CD4-positive, alpha-beta T cell treated with Interleukin-1 beta for 1 hour (primary cell): ENCODE measurements around the gene RAB31.
"Not testable (repeated sequence)": the region's sequence is repeated elsewhere in the genome, so short reads cannot be mapped to it uniquely, and the experiment has no call there.

ENCODE experiments used
- DNase-seq, 2 donors: peaks; one replicate each; pipeline ENCODE4 v3.0.0-alpha.2; 2020 to 2022

RAB31 gene

GRCh38 chr18:9898792-9899549 is 190.9 kb downstream of the RAB31 start:
- no peak for DNase-seq

- not testable (repeated sequence) for DNase-seq
Measured at GRCh38 chr18:9899550-9899930, 191.4 kb downstream of the RAB31 start.

GRCh38 chr18:9900699-9901098 is 192.6 kb downstream of the RAB31 start:
- no peak for DNase-seq

- no peak for DNase-seq
Measured at GRCh38 chr18:9901377-9901776, 193.3 kb downstream of the RAB31 start.

GRCh38 chr18:9902264-9902663 is 194.2 kb downstream of the RAB31 start:
- DNase-seq, result not testable (repeated sequence)

GRCh38 chr18:9902832-9903231 is 194.7 kb downstream of the RAB31 start:
- DNase-seq, result no peak

GRCh38 chr18:9905401-9905922 is 197.4 kb downstream of the RAB31 start:
- no peak for DNase-seq

- DNase-seq, result no peak
Measured at GRCh38 chr18:9906481-9906880, 198.4 kb downstream of the RAB31 start.

GRCh38 chr18:9907867-9908266 is 199.8 kb downstream of the RAB31 start:
- DNase-seq, result no peak

- DNase-seq, result no peak
Measured at GRCh38 chr18:9910071-9910470, 202.0 kb downstream of the RAB31 start.

- no peak for DNase-seq
Measured at GRCh38 chr18:9910661-9911060, 202.6 kb downstream of the RAB31 start.

GRCh38 chr18:9911226-9911625 is 203.1 kb downstream of the RAB31 start:
- DNase-seq, result no peak
